ENCODE measurements around the gene BICD2. TPM values are rescaled to one million over a fixed set of nuclear protein-coding genes. Genes with fewer than 3 reads are reported as not detected.
A peak's percentile ranks its signal among the peaks of the same experiment; 100 is the strongest.

Gene BICD2
- total RNA-seq, 1 donor from 2014 or later, result 37.3 TPM

GRCh38 chr9:92774274-92774673, 9.6 kb upstream of the BICD2 start:
- DNase-seq, result no peak
- intact Hi-C loops (cut with micrococcal nuclease), result no loop called here
- Histone ChIP-seq H3K27me3 (ENCODE audit: low read depth) (no peaks in the 10 kb centered on the region), H3K4me3 (no peak overlapping the region), H3K4me1 (peaks cover 17% of the 10 kb centered on the region), H3K27ac (replicated peaks) (no peak overlapping the region), H3K9me3 (replicated peaks) (peaks cover 5% of the 10 kb centered on the region), H3K36me3 (no peaks in the 10 kb centered on the region)
- no peak for TF ChIP-seq CTCF (IDR thresholded peaks at IDR 0.05; ENCODE audit: borderline replicate concordance)

- no peak for DNase-seq
- peaks cover 22% of the 10 kb centered on the region for H3K4me1 ChIP-seq
- no peak overlapping the region for H3K27ac ChIP-seq (replicated peaks)
- intact Hi-C loops (cut with micrococcal nuclease), result no loop called here
- peaks cover 2% of the 10 kb centered on the region for H3K9me3 ChIP-seq (replicated peaks)
- TF ChIP-seq CTCF (IDR thresholded peaks at IDR 0.05; ENCODE audit: borderline replicate concordance), result no peak
- H3K27me3 ChIP-seq (ENCODE audit: low read depth), result no peaks in the 10 kb centered on the region
- H3K4me3 ChIP-seq, result no peak overlapping the region
- no peaks in the 10 kb centered on the region for H3K36me3 ChIP-seq
Observed at GRCh38 chr9:92773810-92774209, 9.2 kb upstream of the BICD2 start.

GRCh38 chr9:92771309-92771708, 6.7 kb upstream of the BICD2 start:
- Histone ChIP-seq H3K27ac (replicated peaks) (no peak overlapping the region), H3K4me1 (peaks cover 32% of the 10 kb centered on the region), H3K9me3 (replicated peaks) (no peaks in the 10 kb centered on the region), H3K27me3 (ENCODE audit: low read depth) (no peaks in the 10 kb centered on the region), H3K4me3 (no peak overlapping the region), H3K36me3 (no peaks in the 10 kb centered on the region)
- intact Hi-C loops (cut with micrococcal nuclease), result no loop called here
- DNase-seq, result no peak
- TF ChIP-seq CTCF (IDR thresholded peaks at IDR 0.05; ENCODE audit: borderline replicate concordance), result no peak

GRCh38 chr9:92770360-92770995, 5.8 kb upstream of the BICD2 start:
- no peaks in the 10 kb centered on the region for H3K27me3 ChIP-seq (ENCODE audit: low read depth)
- H3K9me3 ChIP-seq (replicated peaks), result no peaks in the 10 kb centered on the region
- H3K36me3 ChIP-seq, result no peaks in the 10 kb centered on the region
- intact Hi-C loops (cut with micrococcal nuclease), result no loop called here
- no peak overlapping the region for H3K4me3 ChIP-seq
- DNase-seq, result no peak
- TF ChIP-seq CTCF (IDR thresholded peaks at IDR 0.05; ENCODE audit: borderline replicate concordance), result no peak
- H3K27ac ChIP-seq (replicated peaks), result peak overlapping the region; percentile 60
- H3K4me1 ChIP-seq, result peaks cover 40% of the 10 kb centered on the region

- no peaks in the 10 kb centered on the region for H3K27me3 ChIP-seq (ENCODE audit: low read depth)
- no peaks in the 10 kb centered on the region for H3K36me3 ChIP-seq
- H3K4me1 ChIP-seq, result peaks cover 43% of the 10 kb centered on the region
- no peaks in the 10 kb centered on the region for H3K9me3 ChIP-seq (replicated peaks)
- intact Hi-C loops (cut with micrococcal nuclease), result no loop called here
- no peak overlapping the region for H3K4me3 ChIP-seq
- no peak for TF ChIP-seq CTCF (IDR thresholded peaks at IDR 0.05; ENCODE audit: borderline replicate concordance)
- DNase-seq, result no peak
- H3K27ac ChIP-seq (replicated peaks), result peak overlapping the region; percentile 60
Observed at GRCh38 chr9:92769990-92770359, 5.3 kb upstream of the BICD2 start.

Measured in left ventricle myocardium inferior (tissue), 1 donor.